CD4-positive, alpha-beta T cell treated with Interleukin-6 for 4 hours (primary cell): Measurements from ENCODE around the gene TP53BP2.
"Not testable (repeated sequence)": the region's sequence is repeated elsewhere in the genome, so short reads cannot be mapped to it uniquely, and the experiment has no call there.

Experiments used
- DNase-seq: peaks from one replicate; pipeline ENCODE4 v3.0.0-alpha.2; 2020; ENCODE audit warnings: mixed read lengths

The TP53BP2 gene

GRCh38 chr1:223849352-223850254, 3.9 kb upstream of the TP53BP2 start:
- no peak for DNase-seq

- no peak for DNase-seq
These were observed 2.8 kb upstream of the TP53BP2 start for GRCh38 chr1:223848536-223848935.

- DNase-seq, result no peak
These were observed 2.1 kb upstream of the TP53BP2 start for GRCh38 chr1:223847781-223848345.

GRCh38 chr1:223845037-223845809, 524 bp downstream of the TP53BP2 start:
- peak; percentile 59 for DNase-seq

GRCh38 chr1:223844787-223845036, 1.0 kb downstream of the TP53BP2 start:
- DNase-seq, result peak; percentile 45

- no peak for DNase-seq
These were observed 1.6 kb downstream of the TP53BP2 start for GRCh38 chr1:223843934-223844786.

GRCh38 chr1:223842784-223843183, 3.0 kb downstream of the TP53BP2 start:
- DNase-seq, result no peak

- not testable (repeated sequence) for DNase-seq
These were observed 3.6 kb downstream of the TP53BP2 start for GRCh38 chr1:223841977-223842623.

- DNase-seq, result no peak
These were observed 5.5 kb downstream of the TP53BP2 start for GRCh38 chr1:223840254-223840653.

GRCh38 chr1:223838125-223838854, 7.5 kb downstream of the TP53BP2 start:
- no peak for DNase-seq

GRCh38 chr1:223837687-223838086, 8.1 kb downstream of the TP53BP2 start:
- DNase-seq, result no peak

- no peak for DNase-seq
These were observed 8.5 kb downstream of the TP53BP2 start for GRCh38 chr1:223837206-223837605.

GRCh38 chr1:223836586-223836985, 9.2 kb downstream of the TP53BP2 start:
- no peak for DNase-seq

- no peak for DNase-seq
These were observed 10.0 kb downstream of the TP53BP2 start for GRCh38 chr1:223835754-223836153.

- DNase-seq, result no peak
These were observed 11.0 kb downstream of the TP53BP2 start for GRCh38 chr1:223834660-223835263.

- DNase-seq, result no peak
These were observed 11.8 kb downstream of the TP53BP2 start for GRCh38 chr1:223833948-223834347.

- peak; percentile 7 for DNase-seq
These were observed 13.2 kb downstream of the TP53BP2 start for GRCh38 chr1:223832637-223832943.

GRCh38 chr1:223831755-223832636, 13.8 kb downstream of the TP53BP2 start:
- no peak for DNase-seq

GRCh38 chr1:223829678-223830077, 16.1 kb downstream of the TP53BP2 start:
- no peak for DNase-seq

- DNase-seq, result no peak
These were observed 17.4 kb downstream of the TP53BP2 start for GRCh38 chr1:223828162-223828848.
